ENCODE results near the gene TMEM107. TPM values are rescaled to one million over a fixed set of nuclear protein-coding genes. Genes with fewer than 3 reads are reported as not detected.

The TMEM107 gene
- total RNA-seq, 1 experiment from 2014 or later = 62.4 TPM

- DNase-seq (ENCODE audit: low read depth) = peak; percentile 95
- in situ Hi-C loops (cut with HindIII; ENCODE audit: low pct_unique_long_range_greater_than_20kb, low sequenced_read_pairs) = no loop called here
These were observed 22.1 kb downstream of the TMEM107 start for GRCh38 chr17:8153957-8154607.

GRCh38 chr17:8153525-8153956 is 22.6 kb downstream of the TMEM107 start:
- in situ Hi-C loops (cut with HindIII; ENCODE audit: low pct_unique_long_range_greater_than_20kb, low sequenced_read_pairs) = no loop called here
- peak; percentile 98 for DNase-seq (ENCODE audit: low read depth)

DNA sequence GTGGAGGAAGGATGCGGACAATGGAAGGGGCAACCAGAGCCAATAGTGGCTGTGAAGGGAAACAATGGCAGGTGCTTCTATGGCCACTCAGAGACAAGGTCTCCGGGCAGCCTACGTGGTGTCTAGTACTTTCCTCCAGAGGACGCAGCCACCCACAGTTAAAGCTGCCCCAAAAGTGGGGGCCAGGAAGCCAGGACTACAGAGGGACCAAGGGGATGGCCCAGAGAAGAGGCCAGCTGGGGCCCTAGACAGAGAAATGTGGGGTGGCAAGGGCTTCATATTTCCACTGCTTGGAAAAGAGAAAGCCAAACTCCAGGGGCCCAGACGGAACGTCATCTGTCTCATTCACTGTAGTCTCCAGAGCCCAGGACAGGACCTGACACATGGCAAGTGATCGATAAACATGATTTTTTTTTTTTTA is 23.1 kb downstream of the TMEM107 start:
- no peak for DNase-seq (ENCODE audit: low read depth)
- in situ Hi-C loops (cut with HindIII; ENCODE audit: low pct_unique_long_range_greater_than_20kb, low sequenced_read_pairs) = no loop called here

GRCh38 chr17:8152112-8152775 is 23.9 kb downstream of the TMEM107 start, which contains the start of gene PER1:
Gene PER1 (minus strand): TSS chr17:8152404. CDS start chr17:8150706, 1,698 bp downstream.
- in situ Hi-C loops (cut with HindIII; ENCODE audit: low pct_unique_long_range_greater_than_20kb, low sequenced_read_pairs) = no loop called here
- peak; percentile 97 for DNase-seq (ENCODE audit: low read depth)

GRCh38 chr17:8151641-8152111 is 24.5 kb downstream of the TMEM107 start:
- in situ Hi-C loops (cut with HindIII; ENCODE audit: low pct_unique_long_range_greater_than_20kb, low sequenced_read_pairs) = no loop called here
- peak; percentile 25 for DNase-seq (ENCODE audit: low read depth)

- in situ Hi-C loops (cut with HindIII; ENCODE audit: low pct_unique_long_range_greater_than_20kb, low sequenced_read_pairs) = no loop called here
- DNase-seq (ENCODE audit: low read depth) = peak; percentile 83
These were observed 25.0 kb downstream of the TMEM107 start for GRCh38 chr17:8151120-8151640.

GRCh38 chr17:8150194-8151119 is 25.7 kb downstream of the TMEM107 start:
- in situ Hi-C loops (cut with HindIII; ENCODE audit: low pct_unique_long_range_greater_than_20kb, low sequenced_read_pairs) = no loop called here
- DNase-seq (ENCODE audit: low read depth) = no peak

- in situ Hi-C loops (cut with HindIII; ENCODE audit: low pct_unique_long_range_greater_than_20kb, low sequenced_read_pairs) = no loop called here
- DNase-seq (ENCODE audit: low read depth) = no peak
These were observed 26.6 kb downstream of the TMEM107 start for GRCh38 chr17:8149419-8150193.

GRCh38 chr17:8148560-8148959 is 27.6 kb downstream of the TMEM107 start:
- no peak for DNase-seq (ENCODE audit: low read depth)
- in situ Hi-C loops (cut with HindIII; ENCODE audit: low pct_unique_long_range_greater_than_20kb, low sequenced_read_pairs) = no loop called here

DNA sequence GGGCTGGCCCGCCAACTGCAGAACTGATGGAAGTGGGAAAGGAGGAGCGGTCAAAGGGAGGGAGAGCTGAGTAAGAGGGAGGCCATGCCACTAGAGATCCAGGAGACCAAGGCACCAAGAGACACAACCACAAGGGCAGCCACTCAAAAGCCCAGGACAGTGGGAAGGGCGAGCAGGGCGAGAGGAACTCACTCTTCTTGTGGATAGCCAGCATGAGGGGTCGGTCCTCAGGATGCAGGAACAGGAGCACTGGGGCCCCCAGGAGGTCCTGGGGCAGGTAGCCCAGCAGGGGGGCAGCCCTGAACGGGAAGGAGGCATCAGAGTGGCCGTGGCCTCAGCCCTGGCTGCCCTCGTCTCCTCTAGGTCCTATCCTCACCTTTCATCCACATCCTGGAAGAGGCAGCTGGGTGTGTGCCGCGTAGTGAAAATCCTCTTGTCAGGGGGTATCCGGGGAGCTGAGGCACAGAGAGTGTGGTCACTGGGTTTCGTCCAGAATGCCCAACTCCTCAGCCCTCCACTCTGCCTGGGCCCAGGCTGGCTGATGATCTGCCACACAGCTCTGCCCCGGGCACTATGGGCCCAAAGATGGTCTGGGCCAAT is 28.3 kb downstream of the TMEM107 start:
- DNase-seq (ENCODE audit: low read depth) = no peak
- in situ Hi-C loops (cut with HindIII; ENCODE audit: low pct_unique_long_range_greater_than_20kb, low sequenced_read_pairs) = no loop called here

DNA sequence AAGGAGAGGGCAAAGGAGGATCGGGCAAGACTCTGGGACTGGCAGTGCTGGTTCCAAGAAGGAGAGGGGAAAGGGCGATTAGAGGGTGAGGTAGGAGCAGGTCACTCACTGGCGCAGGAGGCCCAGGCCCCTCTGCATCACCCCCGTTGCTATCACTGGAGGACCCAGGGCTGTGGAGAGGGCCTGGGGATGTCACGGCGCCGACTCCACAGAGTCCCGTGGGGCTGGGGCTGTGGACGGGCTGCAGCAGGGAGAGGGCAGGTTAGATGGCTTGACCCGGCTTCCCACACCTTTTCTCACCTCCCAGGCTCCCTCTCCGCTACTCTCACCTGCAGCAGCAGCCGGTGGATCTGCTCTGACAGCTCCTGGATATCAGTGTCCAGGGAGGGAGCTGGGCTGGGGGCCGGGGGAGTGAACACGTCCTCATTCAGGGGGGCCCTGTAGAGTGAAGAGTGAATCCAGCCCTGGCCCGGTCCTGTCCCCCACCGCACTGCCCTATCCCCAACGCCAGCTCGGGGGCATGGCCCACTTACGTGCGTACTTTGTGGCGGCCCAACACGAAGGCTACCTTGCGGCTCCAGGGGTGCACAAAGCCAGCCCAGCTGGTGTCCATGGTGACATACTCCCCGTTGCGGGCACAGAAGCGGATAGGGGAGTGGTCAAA is 28.9 kb downstream of the TMEM107 start:
- DNase-seq (ENCODE audit: low read depth) = no peak
- in situ Hi-C loops (cut with HindIII; ENCODE audit: low pct_unique_long_range_greater_than_20kb, low sequenced_read_pairs) = no loop called here

DNA sequence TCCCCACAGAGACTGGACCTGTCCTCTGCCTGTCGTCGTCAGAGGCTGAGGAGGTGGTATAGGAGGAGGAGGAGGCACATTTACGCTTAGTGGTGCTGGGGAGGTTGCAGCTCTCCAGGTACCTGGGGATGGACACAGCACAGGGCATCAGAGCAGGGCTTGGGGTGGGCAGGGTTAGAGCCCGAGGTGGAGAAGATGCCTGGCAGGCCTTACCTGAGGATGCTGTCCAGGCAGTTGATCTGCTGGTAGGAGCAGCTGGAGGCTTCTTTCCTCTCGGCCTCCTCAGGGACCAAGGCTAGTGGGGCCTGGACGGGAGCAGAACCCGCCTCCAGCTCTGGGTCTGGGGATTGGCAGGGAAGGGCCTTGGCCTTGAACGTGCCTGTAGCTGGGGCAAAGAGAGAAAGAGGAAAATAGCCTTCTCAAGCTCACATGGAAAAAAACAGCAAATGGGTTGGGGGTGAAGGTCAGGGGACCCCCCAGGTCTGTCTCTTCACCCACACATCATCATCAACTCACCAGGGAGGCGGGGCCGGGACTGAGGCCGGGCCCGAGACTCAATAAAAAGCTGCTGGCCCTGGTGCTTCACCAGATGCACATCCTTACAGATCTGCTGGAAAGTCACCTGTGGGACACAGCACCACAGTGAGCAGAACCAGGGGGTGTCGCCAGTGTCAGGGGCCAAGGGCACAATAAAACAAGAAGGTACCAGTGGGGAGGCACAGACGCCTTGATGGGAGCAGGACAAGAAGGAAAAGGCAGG is 29.6 kb downstream of the TMEM107 start:
- in situ Hi-C loops (cut with HindIII; ENCODE audit: low pct_unique_long_range_greater_than_20kb, low sequenced_read_pairs) = no loop called here
- no peak for DNase-seq (ENCODE audit: low read depth)

- in situ Hi-C loops (cut with HindIII; ENCODE audit: low pct_unique_long_range_greater_than_20kb, low sequenced_read_pairs) = no loop called here
- no peak for DNase-seq (ENCODE audit: low read depth)
These were observed 30.4 kb downstream of the TMEM107 start for GRCh38 chr17:8145811-8146210.

- DNase-seq (ENCODE audit: low read depth) = no peak
- in situ Hi-C loops (cut with HindIII; ENCODE audit: low pct_unique_long_range_greater_than_20kb, low sequenced_read_pairs) = no loop called here
These were observed 31.6 kb downstream of the TMEM107 start for GRCh38 chr17:8144401-8145231.

- in situ Hi-C loops (cut with HindIII; ENCODE audit: low pct_unique_long_range_greater_than_20kb, low sequenced_read_pairs) = no loop called here
- no peak for DNase-seq (ENCODE audit: low read depth)
These were observed 32.4 kb downstream of the TMEM107 start for GRCh38 chr17:8143581-8144400.
